GM19468 (cell line): ENCODE results near the gene FLAD1.

Experiments
- ATAC-seq: cut with Tn5 transposase; IDR thresholded peaks from one replicate; pipeline ENCODE4 v1.9.1; 2021; ENCODE audit warnings: mild to moderate bottlenecking, moderate library complexity, moderate number of reproducible peaks; ENCODE audit not compliant: unreplicated experiment; ENCODE audit errors: extremely low read depth

FLAD1 gene

GRCh38 chr1:155012776-155013602, 29.8 kb downstream of the FLAD1 start:
- no peak for ATAC-seq

DNA sequence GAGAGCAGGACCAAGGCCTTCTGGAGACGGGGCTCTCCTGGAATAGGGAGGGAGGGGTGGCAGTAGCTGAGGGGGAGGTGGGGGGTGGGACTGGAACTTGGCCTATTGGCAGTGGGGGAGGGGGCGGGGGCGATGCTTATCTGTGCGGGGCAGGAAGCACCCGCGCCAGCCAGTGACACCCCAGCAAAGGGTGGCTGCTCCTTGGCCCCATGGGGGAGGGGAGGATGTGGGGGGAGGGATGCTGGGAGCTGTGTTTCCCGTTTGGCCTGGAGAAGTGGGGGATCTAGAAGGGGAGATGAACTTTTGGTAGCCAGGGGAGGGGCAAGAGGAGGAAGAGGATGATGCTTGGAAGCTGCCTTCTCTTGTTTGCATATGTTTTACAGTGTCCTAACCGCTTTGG, 30.5 kb downstream of the FLAD1 start:
- no peak for ATAC-seq

DNA sequence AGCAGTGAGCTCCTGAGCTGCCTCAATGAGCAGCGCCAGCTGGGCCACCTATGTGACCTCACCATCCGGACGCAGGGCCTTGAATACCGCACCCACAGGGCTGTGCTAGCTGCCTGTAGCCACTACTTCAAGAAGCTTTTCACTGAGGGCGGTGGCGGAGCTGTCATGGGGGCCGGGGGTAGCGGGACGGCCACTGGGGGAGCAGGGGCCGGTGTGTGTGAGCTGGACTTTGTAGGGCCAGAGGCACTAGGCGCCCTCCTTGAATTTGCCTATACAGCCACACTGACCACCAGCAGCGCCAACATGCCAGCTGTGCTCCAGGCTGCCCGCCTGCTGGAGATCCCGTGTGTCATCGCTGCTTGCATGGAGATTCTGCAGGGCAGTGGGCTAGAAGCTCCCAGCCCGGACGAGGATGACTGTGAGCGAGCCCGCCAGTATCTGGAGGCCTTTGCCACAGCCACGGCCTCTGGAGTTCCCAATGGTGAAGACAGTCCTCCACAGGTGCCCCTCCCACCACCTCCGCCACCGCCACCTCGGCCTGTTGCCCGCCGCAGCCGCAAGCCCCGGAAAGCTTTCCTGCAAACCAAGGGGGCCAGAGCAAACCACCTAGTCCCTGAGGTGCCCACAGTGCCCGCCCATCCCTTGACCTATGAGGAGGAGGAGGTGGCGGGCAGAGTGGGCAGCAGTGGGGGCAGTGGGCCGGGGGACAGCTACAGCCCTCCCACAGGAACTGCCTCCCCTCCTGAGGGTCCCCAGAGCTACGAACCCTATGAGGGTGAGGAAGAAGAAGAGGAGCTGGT, 31.8 kb downstream of the FLAD1 start:
- no peak for ATAC-seq

GRCh38 chr1:155015527-155016230, 32.5 kb downstream of the FLAD1 start:
- ATAC-seq, result no peak

- ATAC-seq, result no peak
These were observed 33.2 kb downstream of the FLAD1 start for GRCh38 chr1:155016231-155016831.

DNA sequence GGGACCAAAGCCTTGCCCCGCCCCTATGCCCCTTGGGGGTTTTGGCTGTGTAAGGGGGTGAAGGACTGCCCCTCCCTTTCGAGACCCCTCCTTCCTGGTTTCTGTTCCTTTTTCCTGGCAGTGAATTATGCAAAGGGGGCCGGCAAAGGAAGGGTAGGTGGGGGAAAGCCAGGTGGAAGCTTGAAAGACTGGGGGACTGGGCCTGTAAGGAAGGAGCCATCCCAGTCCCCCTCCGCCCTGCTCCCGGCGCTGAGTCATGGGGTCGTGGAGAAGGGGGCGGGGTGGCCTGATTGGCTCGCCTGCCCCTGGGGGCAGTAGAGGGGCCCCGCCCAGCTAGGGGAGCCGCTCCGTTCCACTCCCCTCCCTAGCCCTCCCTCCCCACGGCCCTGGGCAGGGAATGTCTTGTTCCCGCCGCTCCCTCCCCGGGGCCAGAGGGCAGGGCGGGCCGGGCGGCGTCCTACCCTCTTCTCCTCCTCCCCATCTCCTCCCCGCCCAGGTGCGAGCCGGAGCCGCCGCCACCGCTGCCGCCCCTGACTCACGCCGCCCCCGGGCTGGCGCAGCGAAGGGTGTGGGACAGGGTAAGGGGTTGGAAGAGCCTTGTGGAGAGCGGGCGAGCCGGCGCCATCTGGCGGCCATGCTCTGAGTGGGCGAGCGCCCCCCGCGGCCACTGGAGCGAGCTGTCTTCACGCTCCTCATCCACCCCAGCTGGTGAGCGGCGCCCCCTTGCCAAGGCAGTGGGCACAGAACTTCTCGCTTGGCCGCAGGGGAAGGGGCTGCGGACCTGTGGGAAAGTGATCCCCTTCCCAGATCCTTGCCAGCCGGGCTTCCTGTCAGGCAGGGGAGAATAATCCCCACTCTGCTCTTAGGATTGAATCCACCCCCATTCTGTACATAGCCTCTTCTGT, 34.1 kb downstream of the FLAD1 start:
- peak; percentile 56 for ATAC-seq

DNA sequence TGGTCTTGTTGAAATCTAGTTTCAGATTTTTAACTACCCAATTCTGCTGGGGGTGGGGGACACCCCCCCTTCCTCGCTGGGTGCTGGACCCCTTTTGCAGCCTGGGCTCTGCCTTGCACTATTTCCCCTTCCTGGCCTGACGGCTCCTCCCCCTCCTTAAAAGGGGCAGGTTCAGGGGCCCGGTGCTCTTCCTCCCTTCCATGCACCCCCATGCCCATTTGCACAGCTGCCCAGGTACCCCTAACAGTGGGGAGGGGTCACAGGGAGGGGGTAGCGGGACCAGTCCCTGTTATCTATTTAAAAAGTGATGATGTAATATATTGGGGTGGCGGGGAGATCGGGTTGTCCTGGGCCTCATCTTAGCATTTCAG, 34.8 kb downstream of the FLAD1 start:
- no peak for ATAC-seq

DNA sequence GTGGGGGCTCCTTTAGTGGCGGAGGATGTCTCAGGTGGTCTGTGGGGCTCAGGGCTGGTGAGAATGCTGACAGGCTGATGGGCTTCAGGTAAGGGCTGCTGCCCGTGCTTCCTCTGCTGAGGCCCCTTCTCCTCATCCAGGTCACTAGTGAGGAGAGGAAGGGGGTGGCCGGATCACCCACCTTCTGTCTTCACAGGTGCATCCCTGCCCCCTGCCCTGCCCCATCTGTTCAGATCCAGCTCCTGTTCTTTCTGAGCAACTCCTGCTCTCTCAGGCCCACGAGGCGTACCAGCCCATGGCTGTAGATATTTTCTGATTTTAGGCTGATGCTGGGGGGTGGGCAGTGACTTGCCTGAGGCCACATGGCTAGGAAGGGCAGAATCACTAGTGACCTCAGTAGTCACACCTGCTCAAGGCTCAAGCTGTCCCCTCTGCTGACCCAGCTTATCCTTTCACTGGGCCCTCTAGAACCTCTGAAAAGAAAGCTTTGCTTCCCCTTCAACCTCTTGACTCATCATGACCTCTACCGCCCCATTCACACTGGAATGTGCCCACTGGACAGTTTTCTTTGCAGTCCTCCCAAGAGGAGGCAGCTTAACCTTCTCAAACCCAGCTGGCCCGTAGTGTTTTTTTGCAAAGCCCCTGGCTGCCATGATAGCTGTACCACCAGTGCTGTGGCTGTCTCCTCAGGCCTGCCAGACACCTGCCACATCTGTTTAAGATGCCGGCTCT, 35.6 kb downstream of the FLAD1 start:
- no peak for ATAC-seq

DNA sequence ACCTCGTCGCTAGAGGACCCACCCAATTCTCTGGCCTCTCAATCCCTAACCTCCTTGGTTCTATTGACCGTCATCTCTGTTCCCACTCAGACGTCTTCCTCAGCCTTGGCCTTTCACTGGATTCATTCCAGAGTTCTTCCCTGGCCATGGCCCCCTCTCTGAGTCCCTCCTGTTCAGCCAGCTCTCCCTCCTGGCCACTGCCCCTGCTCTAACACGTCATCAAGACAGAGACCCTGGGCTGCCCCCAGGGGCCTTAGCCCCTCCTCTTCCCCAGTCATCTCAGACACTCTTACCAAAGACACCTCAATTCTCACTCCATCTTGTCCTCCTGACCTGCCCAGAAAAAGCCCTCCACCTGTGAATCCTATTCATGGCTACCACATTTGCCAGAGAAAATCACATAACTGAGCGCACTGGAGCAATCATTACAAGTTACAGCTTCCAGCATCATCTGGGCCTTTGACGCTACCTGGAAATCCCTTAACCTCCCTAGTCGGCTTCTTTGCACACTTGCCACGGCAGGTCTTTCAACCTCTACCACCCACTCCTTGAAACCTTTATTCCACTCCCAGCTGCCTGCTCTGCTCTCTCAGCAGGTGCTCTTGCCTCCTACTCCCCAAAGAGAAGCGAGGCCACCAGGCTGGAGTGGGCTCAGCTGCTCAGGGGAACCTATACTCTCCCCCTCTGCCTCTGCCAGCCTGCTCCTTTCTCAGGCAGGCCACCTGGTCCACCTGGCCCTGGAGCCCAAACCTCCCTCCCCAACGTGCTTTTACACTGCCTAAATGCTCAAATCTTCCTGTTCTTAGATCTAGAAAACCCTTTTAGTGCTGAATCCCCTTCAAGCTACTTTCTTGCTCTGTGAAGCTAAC, 36.5 kb downstream of the FLAD1 start:
- ATAC-seq, result no peak

DNA sequence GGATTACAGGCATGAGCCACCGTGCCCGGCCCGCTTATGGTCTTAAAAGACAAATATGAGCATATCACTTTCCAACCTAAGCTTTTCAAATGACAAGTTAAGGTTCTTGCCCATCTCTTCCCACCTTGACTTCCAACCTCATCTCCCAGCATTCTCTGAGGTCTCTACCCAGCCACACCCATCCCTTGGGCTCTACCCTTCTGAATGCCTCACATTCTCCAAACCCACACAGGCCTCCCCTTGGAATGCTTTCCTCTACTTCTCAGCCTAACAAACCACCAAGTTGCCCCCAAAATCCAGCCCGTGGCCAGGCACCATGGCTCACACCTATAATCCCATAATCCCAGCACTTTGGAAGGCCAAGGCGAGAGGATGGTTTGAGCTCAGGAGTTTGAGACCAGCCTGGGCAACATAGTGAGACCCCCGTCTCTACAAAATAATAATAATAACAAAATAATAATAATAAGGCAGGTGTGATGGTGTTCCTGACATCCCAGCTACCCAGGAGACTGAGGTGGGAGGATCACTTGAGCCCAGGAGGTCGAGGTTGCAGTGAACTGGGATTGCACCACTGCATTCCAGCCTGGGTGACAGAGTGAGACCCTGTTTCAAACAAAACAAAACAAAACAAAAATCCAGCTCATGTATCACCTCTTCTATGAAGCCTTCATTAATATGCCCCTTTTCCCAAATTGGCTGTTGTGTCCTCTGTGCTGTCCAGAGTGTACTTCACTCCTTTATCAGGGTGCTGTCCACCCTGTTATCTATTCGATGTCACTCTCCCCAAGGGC, 39.2 kb downstream of the FLAD1 start:
- no peak for ATAC-seq

- no peak for ATAC-seq
These were observed 39.7 kb downstream of the FLAD1 start for GRCh38 chr1:155022927-155023236.

DNA sequence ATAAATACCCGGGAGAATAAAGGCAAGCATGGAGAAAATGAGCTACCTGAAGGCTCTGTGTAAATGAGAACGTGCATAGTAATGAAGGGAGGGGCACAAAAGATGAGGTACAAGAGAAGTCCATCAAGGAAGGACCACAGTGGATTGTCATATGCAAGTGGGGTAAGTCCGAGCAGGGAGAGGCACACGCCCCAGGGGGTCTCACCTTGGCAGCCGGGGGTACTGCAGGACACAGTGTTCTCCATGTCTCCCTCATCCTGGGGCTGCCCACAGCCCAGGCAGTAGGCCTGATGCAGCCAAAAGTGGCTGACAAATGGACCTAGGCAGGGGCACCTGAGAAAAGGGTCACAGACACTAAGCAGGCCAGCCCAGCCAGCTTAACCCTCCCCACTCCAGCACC, 40.5 kb downstream of the FLAD1 start:
- no peak for ATAC-seq

DNA sequence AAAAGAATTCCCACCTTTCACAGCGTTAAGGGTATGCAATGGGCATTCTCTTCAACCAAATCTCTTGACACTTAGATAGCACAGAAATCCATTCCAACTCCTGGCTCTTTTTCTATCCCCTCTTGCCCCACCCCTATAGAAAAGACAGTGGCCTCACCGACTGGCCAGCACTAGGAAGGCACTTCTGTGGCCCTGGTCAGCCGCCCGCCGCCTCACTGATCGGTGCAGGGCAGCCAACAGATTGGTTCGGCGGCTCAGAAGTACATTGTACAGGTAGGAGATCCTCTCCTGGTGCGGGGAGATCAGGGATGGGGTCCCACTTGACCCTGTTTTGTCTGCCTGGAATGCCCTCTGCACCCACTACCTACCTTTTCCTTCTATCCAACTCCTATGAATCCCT, 41.2 kb downstream of the FLAD1 start:
- no peak for ATAC-seq

- ATAC-seq, result no peak
These were observed 43.0 kb downstream of the FLAD1 start for GRCh38 chr1:155026154-155026553.

GRCh38 chr1:155026588-155026987, 43.4 kb downstream of the FLAD1 start:
- no peak for ATAC-seq

GRCh38 chr1:155029513-155030242, 46.5 kb downstream of the FLAD1 start:
- no peak for ATAC-seq
